HepG2 (cell line): ENCODE data around the gene PADI1. TPM values are rescaled to one million over a fixed set of nuclear protein-coding genes. Genes with fewer than 3 reads are reported as not detected.

Experiments
- ATAC-seq: fragments of 200-7000 bp; cut with Tn5 transposase; 3 replicates; pipeline ENCODE4 v1.9.1; 2020; ENCODE audit warnings: mild to moderate bottlenecking, moderate library complexity
- BruUV-seq: library from RNA; stranded (reverse); fragments of 400-500 nt; replicated peaks from 2 replicates; lab custom pipeline; 2021; lab: Mats Ljungman, UMichigan
- CTCF ChIA-PET: fragments of 300-600 bp; formaldehyde crosslinking; extraction: SDS; loops from one replicate; lab custom pipeline; 2021; ENCODE audit warnings: low total read pairs, inconsistent platforms, low intra/inter-chr PET ratio; lab: Yijun Ruan, JAX
- POLR2A ChIA-PET: fragments of 350-600 bp; sonication (Branson Sonifier 250); formaldehyde crosslinking; loops from one replicate; lab custom pipeline; 2020; ENCODE audit warnings: antibody characterized with exemption, inconsistent platforms; lab: Yijun Ruan, JAX
- DNase-seq: peaks from one replicate; pipeline ENCODE4 v3.0.0-alpha.2; 2015; ENCODE audit warnings: low spot score
- FAIRE-seq: peaks from 3 replicates; lab custom pipeline; 2011; peaks lifted over from hg19 to GRCh38; lab: Jason Lieb, UNC
- H2AFZ ChIP-seq: one replicate; pipeline ENCODE4 v1.6.1; 2011; ENCODE audit warnings: low read length, inconsistent platforms
- H3K27ac ChIP-seq: fragments of 300-600 bp; 3 replicates; pipeline ENCODE4 v1.8.0; 2011; ENCODE audit warnings: mixed run types, mild to moderate bottlenecking, mixed read lengths, low read length, inconsistent platforms; ENCODE audit not compliant: insufficient read depth; ENCODE audit errors: extremely low read length
- H3K27me3 ChIP-seq, 2 experiments: fragments of 200-600 bp in 1 of 2; 2 replicates in 1 of 2; 3 replicates in 1 of 2; pipeline versions ENCODE4 v1.6.0 to v1.8.0; 2011; ENCODE audit warnings: low read length in 2 of 2, mild to moderate bottlenecking in 2 of 2, moderate library complexity in 2 of 2, inconsistent platforms in 1 of 2; ENCODE audit not compliant: insufficient read depth in 2 of 2, control insufficient read depth in 1 of 2
- H3K36me3 ChIP-seq, 2 experiments: fragments of 200-600 bp in 1 of 2; replicated peaks in 1 of 2; 2 replicates in 1 of 2; 3 replicates in 1 of 2; pipeline versions ENCODE4 v1.5.1 to v1.8.0; 2011; ENCODE audit warnings: low read length in 2 of 2, inconsistent platforms in 1 of 2; ENCODE audit not compliant: insufficient read depth in 2 of 2, control insufficient read depth in 1 of 2
- H3K4me1 ChIP-seq: 2 replicates; pipeline ENCODE4 v1.5.1; 2012; ENCODE audit warnings: low read length, inconsistent platforms; ENCODE audit not compliant: insufficient read depth
- H3K4me2 ChIP-seq: 2 replicates; pipeline ENCODE4 v1.6.0; 2011; ENCODE audit warnings: low read depth, low read length, inconsistent platforms
- H3K4me3 ChIP-seq, 3 experiments: fragments of 200-600 bp in 1 of 3; sonication (generic), shearing (Covaris generic) in 1 of 3; replicated peaks in 1 of 3; 2 replicates each; pipeline ENCODE4 v1.5.1; 2011 to 2016; ENCODE audit warnings: low read length in 3 of 3, inconsistent platforms in 2 of 3, low read depth in 2 of 3, mild to moderate bottlenecking in 2 of 3, control low read depth in 1 of 3, mixed read lengths in 1 of 3; ENCODE audit not compliant: insufficient read depth in 1 of 3
- H3K79me2 ChIP-seq: one replicate; pipeline ENCODE4 v1.6.1; 2011; ENCODE audit warnings: low read length, inconsistent platforms; ENCODE audit not compliant: insufficient read depth
- H3K9ac ChIP-seq: 2 replicates; pipeline ENCODE4 v1.6.0; 2011; ENCODE audit warnings: mild to moderate bottlenecking, low read depth, low read length, inconsistent platforms; ENCODE audit not compliant: insufficient read depth
- H3K9me3 ChIP-seq: 2 replicates; pipeline ENCODE4 v1.5.1; 2012; ENCODE audit warnings: mild to moderate bottlenecking, low read length
- H4K20me1 ChIP-seq: 2 replicates; pipeline ENCODE4 v1.6.0; 2011; ENCODE audit warnings: inconsistent platforms, mild to moderate bottlenecking, low read length, moderate library complexity; ENCODE audit not compliant: insufficient read depth
- HES4 ChIP-seq: sonication (generic); formaldehyde crosslinking; IDR thresholded peaks from 2 replicates; pipeline ENCODE4 v1.9.0; 2021; ENCODE audit warnings: mild to moderate bottlenecking, missing genetic modification reagents, borderline replicate concordance
- MXD4 ChIP-seq: IDR thresholded peaks from 2 replicates; pipeline ENCODE4 v1.6.1; 2016; ENCODE audit warnings: mild to moderate bottlenecking, missing biosample characterization, missing genetic modification reagents
- SP2 ChIP-seq: sonication (generic); formaldehyde crosslinking; IDR thresholded peaks from 2 replicates; pipeline ENCODE4 v1.5.1; 2020; ENCODE audit warnings: mild to moderate bottlenecking, missing genetic modification reagents
- SPEN ChIP-seq: sonication (generic); formaldehyde crosslinking; IDR thresholded peaks from 2 replicates; pipeline ENCODE4 v1.5.1; 2020; ENCODE audit warnings: low read depth, mild to moderate bottlenecking, missing genetic modification reagents
- TEAD3 ChIP-seq: optimal IDR thresholded peaks from 2 replicates; pipeline ENCODE3; 2016; ENCODE audit warnings: borderline replicate concordance
- THYN1 ChIP-seq: sonication (generic); formaldehyde crosslinking; IDR thresholded peaks from 2 replicates; pipeline ENCODE4 v1.8.1; 2023; ENCODE audit warnings: low read depth, mild to moderate bottlenecking, moderate library complexity, missing genetic modification reagents, borderline replicate concordance
- TP53 ChIP-seq: sonication (generic); formaldehyde crosslinking; conservative IDR thresholded peaks from 2 replicates; pipeline ENCODE4 v1.4.0; 2020; ENCODE audit warnings: missing genetic modification reagents
- ZBTB20 ChIP-seq: sonication (generic); formaldehyde crosslinking; IDR thresholded peaks from 2 replicates; pipeline ENCODE4 v1.8.1; 2023; ENCODE audit warnings: missing genetic modification reagents, low read depth, mild to moderate bottlenecking, borderline replicate concordance
- ZNF615 ChIP-seq: sonication (generic); formaldehyde crosslinking; IDR thresholded peaks from 2 replicates; pipeline ENCODE4 v1.5.0; 2020; ENCODE audit warnings: mild to moderate bottlenecking, missing genetic modification reagents, borderline replicate concordance
- WGBS: methylation state at CpG from one replicate; pipeline ENCODE4 v1.1.6; 2017; ENCODE audit warnings: low lambda C conversion rate; 5-methylcytosine and 5-hydroxymethylcytosine counted together
- in situ Hi-C: cut with HindIII; loops from 2 replicates; pipeline ENCODE4 v1.10.0; 2017; ENCODE audit warnings: low pct_unique_long_range_greater_than_20kb; ENCODE audit not compliant: extremely low pct_ligation_motif_present
- intact Hi-C: fragments of 100-400 bp; cut with micrococcal nuclease; formaldehyde crosslinking; loops from one replicate; pipeline ENCODE4 v1.10.0; 2022; ENCODE audit not compliant: unreplicated experiment
- polyA plus RNA-seq, 8 experiments: library from polyadenylated mRNA; depleted of rRNA in 3 of 8; stranded (reverse) in 7 of 8; unstranded in 1 of 8; fragments of >200 nt; fragmentation: Illumina TruSeq in 4 of 8; extraction: Trizol in 4 of 8; gene quantifications; 2 replicates each; pipeline versions ENCODE4 v1.2.1 to v1.2.3, GENCODE V29; 2011 to 2016; ENCODE audit warnings: low read depth in 4 of 8, missing spikeins in 1 of 8, mixed read lengths in 1 of 8; ENCODE audit not compliant: insufficient read depth in 1 of 8
- total RNA-seq, 5 experiments: library from RNA; depleted of rRNA; stranded (reverse); fragments of >200 nt; fragmentation: Illumina TruSeq; extraction: Trizol; gene quantifications; 2 replicates each; pipeline ENCODE4 v1.2.3, GENCODE V29; 2016; ENCODE audit warnings: low read depth in 1 of 5
- TF ChIP-seq, protein P1 (sequence below): sonication (generic); formaldehyde crosslinking; conservative IDR thresholded peaks from 2 replicates; pipeline ENCODE4 v1.4.0; 2020; ENCODE audit warnings: missing genetic modification reagents
- TF ChIP-seq, protein P2 (sequence below): sonication (generic); formaldehyde crosslinking; conservative IDR thresholded peaks from 2 replicates; pipeline ENCODE4 v1.8.0; 2022; ENCODE audit warnings: missing genetic modification reagents
- TF ChIP-seq, protein P3 (sequence below): sonication (generic); formaldehyde crosslinking; IDR thresholded peaks from 2 replicates; pipeline ENCODE4 v1.8.0; 2023; ENCODE audit warnings: mild to moderate bottlenecking, missing genetic modification reagents
- TF ChIP-seq, protein P4 (sequence below): sonication (generic); formaldehyde crosslinking; conservative IDR thresholded peaks from 2 replicates; pipeline ENCODE4 v1.4.0; 2020; ENCODE audit warnings: missing genetic modification reagents

The PADI1 gene
- total and polyA plus RNA-seq, 2 of the 13 experiments (the other 11 are each of a cell fraction or from before 2014, with no cell fraction given), result not detected

DNA sequence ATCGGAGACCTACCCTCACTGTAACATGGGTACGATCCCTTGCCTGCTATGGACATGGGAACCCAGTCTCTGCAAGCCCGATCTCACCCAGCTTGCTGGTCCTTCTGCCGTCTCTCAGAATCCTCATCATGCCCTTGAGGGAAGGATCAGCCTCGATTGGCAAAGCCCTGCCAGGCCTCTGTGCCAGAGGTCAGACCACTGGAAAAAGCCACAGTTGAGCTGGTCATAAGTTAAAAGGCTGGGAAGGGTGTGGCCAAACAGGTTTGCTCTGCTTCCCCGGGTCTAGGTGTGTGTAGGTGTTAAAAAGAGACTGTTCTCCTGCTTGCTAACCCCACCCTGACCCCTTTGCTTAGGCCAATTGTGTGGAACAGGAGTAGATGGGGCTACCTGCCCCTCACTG is 24.5 kb downstream of the PADI1 start:
- no peak for FAIRE-seq
- 27% methylated on average over 6 of the region's 6 CpGs for WGBS
- Histone ChIP-seq H3K4me1 (no peaks in the 10 kb centered on the region), H3K27ac (no peak overlapping the region), H3K4me3 (no peak overlapping the region), H3K27me3 (peaks cover 3 to 16% of the 10 kb centered on the region in 2 experiments; a peak in 3 of 5 replicates), H3K36me3 (no peaks in the 10 kb centered on the region)
- intact Hi-C loops, result no loop called here
- CTCF ChIA-PET, result no interaction called here
- POLR2A ChIA-PET, result no interaction called here
- BruUV-seq, result no TSS peak
- no peak for DNase-seq
- no peak for ATAC-seq
- TF ChIP-seq TP53 (no peak), TEAD3 (CRISPR knock-in tag) (no peak), ZNF615 (CRISPR knock-in tag) (no peak), THYN1 (CRISPR knock-in tag) (no peak), HES4 (CRISPR knock-in tag) (no peak), ZBTB20 (no peak), SP2 (CRISPR knock-in tag) (no peak), SPEN (CRISPR knock-in tag) (no peak), MXD4 (no peak)
- TF ChIP-seq, protein P1, sequence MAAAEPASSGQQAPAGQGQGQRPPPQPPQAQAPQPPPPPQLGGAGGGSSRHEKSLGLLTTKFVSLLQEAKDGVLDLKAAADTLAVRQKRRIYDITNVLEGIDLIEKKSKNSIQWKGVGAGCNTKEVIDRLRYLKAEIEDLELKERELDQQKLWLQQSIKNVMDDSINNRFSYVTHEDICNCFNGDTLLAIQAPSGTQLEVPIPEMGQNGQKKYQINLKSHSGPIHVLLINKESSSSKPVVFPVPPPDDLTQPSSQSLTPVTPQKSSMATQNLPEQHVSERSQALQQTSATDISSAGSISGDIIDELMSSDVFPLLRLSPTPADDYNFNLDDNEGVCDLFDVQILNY, result no peak
- TF ChIP-seq, protein P2, sequence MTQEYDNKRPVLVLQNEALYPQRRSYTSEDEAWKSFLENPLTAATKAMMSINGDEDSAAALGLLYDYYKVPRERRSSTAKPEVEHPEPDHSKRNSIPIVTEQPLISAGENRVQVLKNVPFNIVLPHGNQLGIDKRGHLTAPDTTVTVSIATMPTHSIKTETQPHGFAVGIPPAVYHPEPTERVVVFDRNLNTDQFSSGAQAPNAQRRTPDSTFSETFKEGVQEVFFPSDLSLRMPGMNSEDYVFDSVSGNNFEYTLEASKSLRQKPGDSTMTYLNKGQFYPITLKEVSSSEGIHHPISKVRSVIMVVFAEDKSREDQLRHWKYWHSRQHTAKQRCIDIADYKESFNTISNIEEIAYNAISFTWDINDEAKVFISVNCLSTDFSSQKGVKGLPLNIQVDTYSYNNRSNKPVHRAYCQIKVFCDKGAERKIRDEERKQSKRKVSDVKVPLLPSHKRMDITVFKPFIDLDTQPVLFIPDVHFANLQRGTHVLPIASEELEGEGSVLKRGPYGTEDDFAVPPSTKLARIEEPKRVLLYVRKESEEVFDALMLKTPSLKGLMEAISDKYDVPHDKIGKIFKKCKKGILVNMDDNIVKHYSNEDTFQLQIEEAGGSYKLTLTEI (CRISPR knock-in tag), result no peak
- TF ChIP-seq, protein P3, sequence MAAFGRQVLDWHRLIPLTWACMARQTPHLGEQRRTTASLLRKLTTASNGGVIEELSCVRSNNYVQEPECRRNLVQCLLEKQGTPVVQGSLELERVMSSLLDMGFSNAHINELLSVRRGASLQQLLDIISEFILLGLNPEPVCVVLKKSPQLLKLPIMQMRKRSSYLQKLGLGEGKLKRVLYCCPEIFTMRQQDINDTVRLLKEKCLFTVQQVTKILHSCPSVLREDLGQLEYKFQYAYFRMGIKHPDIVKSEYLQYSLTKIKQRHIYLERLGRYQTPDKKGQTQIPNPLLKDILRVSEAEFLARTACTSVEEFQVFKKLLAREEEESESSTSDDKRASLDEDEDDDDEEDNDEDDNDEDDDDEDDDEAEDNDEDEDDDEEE (CRISPR knock-in tag), result no peak
- TF ChIP-seq, protein P4, sequence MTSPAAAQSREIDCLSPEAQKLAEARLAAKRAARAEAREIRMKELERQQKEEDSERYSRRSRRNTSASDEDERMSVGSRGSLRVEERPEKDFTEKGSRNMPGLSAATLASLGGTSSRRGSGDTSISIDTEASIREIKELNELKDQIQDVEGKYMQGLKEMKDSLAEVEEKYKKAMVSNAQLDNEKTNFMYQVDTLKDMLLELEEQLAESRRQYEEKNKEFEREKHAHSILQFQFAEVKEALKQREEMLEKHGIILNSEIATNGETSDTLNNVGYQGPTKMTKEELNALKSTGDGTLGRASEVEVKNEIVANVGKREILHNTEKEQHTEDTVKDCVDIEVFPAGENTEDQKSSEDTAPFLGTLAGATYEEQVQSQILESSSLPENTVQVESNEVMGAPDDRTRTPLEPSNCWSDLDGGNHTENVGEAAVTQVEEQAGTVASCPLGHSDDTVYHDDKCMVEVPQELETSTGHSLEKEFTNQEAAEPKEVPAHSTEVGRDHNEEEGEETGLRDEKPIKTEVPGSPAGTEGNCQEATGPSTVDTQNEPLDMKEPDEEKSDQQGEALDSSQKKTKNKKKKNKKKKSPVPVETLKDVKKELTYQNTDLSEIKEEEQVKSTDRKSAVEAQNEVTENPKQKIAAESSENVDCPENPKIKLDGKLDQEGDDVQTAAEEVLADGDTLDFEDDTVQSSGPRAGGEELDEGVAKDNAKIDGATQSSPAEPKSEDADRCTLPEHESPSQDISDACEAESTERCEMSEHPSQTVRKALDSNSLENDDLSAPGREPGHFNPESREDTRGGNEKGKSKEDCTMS (CRISPR knock-in tag), result no peak
- TF ChIP-seq, all 625 proteins: peak for 0
- H3K9ac ChIP-seq, result no peak overlapping the region
- H3K4me2 ChIP-seq, result no peak overlapping the region
- H4K20me1 ChIP-seq, result no peaks in the 10 kb centered on the region
- H3K9me3 ChIP-seq, result no peaks in the 10 kb centered on the region
- H2AFZ ChIP-seq, result no peak overlapping the region
- in situ Hi-C loops, result loop anchor here (25.0 kb wide), 1 partner anchor 267 kb away; no protein-coding TSS in a partner anchor
- no peaks in the 10 kb centered on the region for H3K79me2 ChIP-seq
